ENCODE data around the gene SCAMP2. TPM values are rescaled to one million over a fixed set of nuclear protein-coding genes. Genes with fewer than 3 reads are reported as not detected.

SCAMP2 gene
- total RNA-seq, 4 donors from 2014 or later, result 59.3 to 129 (median 104) TPM

- Histone ChIP-seq H3K4me3 (replicated peaks in 1 of 3) (no peak overlapping the region), H3K9me3 (no peaks in the 10 kb centered on the region), H3K36me3 (no peaks in the 10 kb centered on the region), H3K4me1 (no peaks in the 10 kb centered on the region), H3K27me3 (no peaks in the 10 kb centered on the region), H3K27ac (no peak overlapping the region)
- WGBS, 2 donors, result 67 to 86% methylated on average over 1 to 5 of the region's 5 CpGs
- no peak for DNase-seq
- TF ChIP-seq CTCF (IDR thresholded peaks at IDR 0.05) (no peak), POLR2A (IDR thresholded peaks at IDR 0.05) (no peak)
- intact Hi-C loops (cut with DNase I), result no loop called here
These were observed 53.1 kb downstream of the SCAMP2 start for GRCh38 chr15:74820056-74820455.

DNA sequence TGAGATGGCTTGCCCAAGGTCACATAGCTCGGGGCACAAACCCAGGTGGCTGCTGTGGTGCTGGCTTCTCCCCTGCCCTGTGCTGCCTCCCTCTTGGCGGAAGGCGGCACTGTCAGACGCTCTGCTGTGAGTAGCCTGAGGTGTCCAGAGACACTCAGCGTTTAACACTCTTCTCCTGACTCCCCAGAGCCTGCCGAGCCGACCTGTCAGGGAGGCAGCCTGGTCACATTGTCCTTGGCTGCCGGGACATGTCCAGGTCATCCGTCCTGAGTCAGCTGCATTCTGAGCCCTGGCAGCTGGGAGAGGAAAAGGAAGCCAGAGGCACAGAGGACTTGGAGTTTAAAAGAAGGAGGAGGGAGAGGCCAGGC lies 55.8 kb downstream of the SCAMP2 start:
- 33% methylated on average over 3 to 9 of the region's 9 CpGs for WGBS, 2 donors
- Histone ChIP-seq H3K36me3 (no peaks in the 10 kb centered on the region), H3K4me1 (no peaks in the 10 kb centered on the region), H3K9me3 (no peaks in the 10 kb centered on the region), H3K27ac (no peak overlapping the region), H3K27me3 (no peaks in the 10 kb centered on the region), H3K4me3 (replicated peaks in 1 of 3) (no peak overlapping the region)
- intact Hi-C loops (cut with DNase I), result no loop called here
- TF ChIP-seq CTCF (IDR thresholded peaks at IDR 0.05) (no peak), POLR2A (IDR thresholded peaks at IDR 0.05) (no peak)
- no peak for DNase-seq

DNA sequence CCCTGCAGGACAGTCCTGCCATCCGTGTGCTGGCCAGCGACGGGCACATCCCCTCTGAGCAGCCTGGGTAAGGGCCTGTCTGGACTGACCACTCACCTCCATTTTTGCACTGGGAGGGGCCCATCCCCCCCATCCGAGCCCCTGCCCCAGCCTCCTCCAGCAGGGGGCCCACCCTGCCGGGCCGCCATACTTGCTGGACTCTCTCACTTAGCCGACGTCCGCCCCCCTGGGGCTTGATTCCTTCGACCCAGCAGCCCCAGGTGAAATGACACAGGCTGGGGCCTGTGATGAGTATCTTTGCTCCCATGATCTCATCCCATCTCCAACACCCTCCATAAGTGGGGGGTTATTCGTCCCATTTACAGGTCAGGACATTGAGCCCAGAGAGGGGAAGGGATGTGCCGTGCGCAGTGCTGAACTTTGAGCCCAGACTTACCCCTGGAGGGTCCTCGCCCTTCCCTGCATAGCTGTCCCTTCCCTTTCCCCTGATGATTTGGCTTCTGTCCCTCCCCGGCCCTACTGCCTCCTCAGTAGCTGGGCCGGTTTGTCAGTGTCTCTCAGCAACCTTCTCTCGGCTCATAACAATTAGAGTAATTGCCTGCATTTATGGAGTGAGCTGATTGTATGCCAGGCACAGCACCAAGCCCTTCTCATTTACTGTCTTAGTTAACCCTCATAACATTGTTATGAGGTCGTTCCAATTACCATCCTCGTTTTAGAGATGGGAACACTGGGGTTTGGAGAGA lies 56.4 kb downstream of the SCAMP2 start:
- H3K27ac ChIP-seq, result no peak overlapping the region

GRCh38 chr15:74815961-74816360 lies 57.2 kb downstream of the SCAMP2 start:
- 93 to 94% methylated on average over 13 to 14 of the region's 15 CpGs for WGBS, 2 donors
- intact Hi-C loops (cut with DNase I), result no loop called here
- H3K36me3 ChIP-seq, result no peaks in the 10 kb centered on the region
- H3K9me3 ChIP-seq, result no peaks in the 10 kb centered on the region
- DNase-seq, result no peak
- H3K27ac ChIP-seq, result no peak overlapping the region
- no peaks in the 10 kb centered on the region for H3K27me3 ChIP-seq
- no peak for TF ChIP-seq POLR2A (IDR thresholded peaks at IDR 0.05)
- no peak for TF ChIP-seq CTCF (IDR thresholded peaks at IDR 0.05)
- no peak overlapping the region for H3K4me3 ChIP-seq (replicated peaks in 1 of 3)
- H3K4me1 ChIP-seq, result no peaks in the 10 kb centered on the region

More for the DNA sequence above, 56.4 kb downstream of the SCAMP2 start:
- H3K4me1 ChIP-seq, result no peaks in the 10 kb centered on the region
- intact Hi-C loops (cut with DNase I), result no loop called here
- WGBS, 2 donors, result 62 to 64% methylated on average over 19 of the region's 19 CpGs
- DNase-seq, result no peak
- no peaks in the 10 kb centered on the region for H3K36me3 ChIP-seq
- TF ChIP-seq POLR2A (IDR thresholded peaks at IDR 0.05) (no peak), CTCF (IDR thresholded peaks at IDR 0.05) (no peak)
- no peaks in the 10 kb centered on the region for H3K27me3 ChIP-seq
- no peaks in the 10 kb centered on the region for H3K9me3 ChIP-seq
- H3K4me3 ChIP-seq (replicated peaks in 1 of 3), result no peak overlapping the region

- Histone ChIP-seq H3K4me1 (no peaks in the 10 kb centered on the region), H3K27me3 (no peaks in the 10 kb centered on the region), H3K9me3 (no peaks in the 10 kb centered on the region), H3K27ac (peak overlapping the region in 1 of 3 donors; percentile 40), H3K4me3 (replicated peaks in 1 of 3) (no peak overlapping the region), H3K36me3 (no peaks in the 10 kb centered on the region)
- peak; percentile 66 to 73 for DNase-seq
- WGBS, 2 donors, result 63 to 74% methylated on average over 9 to 10 of the region's 10 CpGs
- intact Hi-C loops (cut with DNase I), result no loop called here
- TF ChIP-seq CTCF (IDR thresholded peaks at IDR 0.05), result no peak
- TF ChIP-seq POLR2A (IDR thresholded peaks at IDR 0.05), result no peak
These were observed 57.8 kb downstream of the SCAMP2 start for GRCh38 chr15:74815121-74815934.

Data from thyroid gland (tissue), 4 donors.